Uterus (tissue), 2 donors: Measurements from ENCODE around the gene SPDYE6.

Experiments
- POLR2A ChIP-seq, 2 donors: fragments of 450-650 bp; IDR thresholded peaks; one replicate each; pipeline ENCODE4 v1.6.1; 2016; ENCODE audit warnings: antibody characterized with exemption in 2 of 2, mild to moderate bottlenecking in 1 of 2, moderate library complexity in 1 of 2
- TF ChIP-seq, protein P1 (sequence below), 4 experiments: fragments of 200-600 bp in 2 of 4; fragments of 450-650 bp in 2 of 4; sonication (generic) in 2 of 4; IDR thresholded peaks; one replicate each; pipeline ENCODE4 v1.5.1; 2016 to 2019; ENCODE audit warnings: antibody characterized with exemption in 4 of 4, mild to moderate bottlenecking in 2 of 4, moderate library complexity in 1 of 4

DNA sequence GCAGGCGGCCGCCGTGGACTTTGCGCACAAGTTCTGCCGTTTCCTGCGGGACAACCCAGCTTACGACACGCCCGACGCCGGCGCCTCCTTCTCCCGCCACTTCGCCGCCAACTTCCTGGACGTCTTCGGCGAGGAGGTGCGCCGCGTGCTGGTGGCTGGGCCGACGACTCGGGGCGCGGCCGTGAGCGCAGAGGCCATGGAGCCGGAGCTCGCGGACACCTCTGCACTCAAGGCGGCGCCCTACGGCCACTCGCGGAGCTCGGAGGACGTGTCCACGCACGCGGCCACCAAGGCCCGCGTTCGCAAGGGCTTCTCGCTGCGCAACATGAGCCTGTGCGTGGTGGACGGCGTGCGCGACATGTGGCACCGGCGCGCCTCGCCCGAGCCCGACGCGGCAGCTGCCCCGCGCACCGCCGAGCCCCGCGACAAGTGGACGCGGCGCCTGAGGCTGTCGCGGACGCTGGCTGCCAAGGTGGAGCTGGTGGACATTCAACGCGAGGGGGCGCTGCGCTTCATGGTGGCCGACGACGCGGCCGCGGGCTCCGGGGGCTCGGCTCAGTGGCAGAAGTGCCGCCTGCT, 55.5 kb downstream of the SPDYE6 start:
- TF ChIP-seq POLR2A (IDR thresholded peaks at IDR 0.05): no peak
- TF ChIP-seq, protein P1, sequence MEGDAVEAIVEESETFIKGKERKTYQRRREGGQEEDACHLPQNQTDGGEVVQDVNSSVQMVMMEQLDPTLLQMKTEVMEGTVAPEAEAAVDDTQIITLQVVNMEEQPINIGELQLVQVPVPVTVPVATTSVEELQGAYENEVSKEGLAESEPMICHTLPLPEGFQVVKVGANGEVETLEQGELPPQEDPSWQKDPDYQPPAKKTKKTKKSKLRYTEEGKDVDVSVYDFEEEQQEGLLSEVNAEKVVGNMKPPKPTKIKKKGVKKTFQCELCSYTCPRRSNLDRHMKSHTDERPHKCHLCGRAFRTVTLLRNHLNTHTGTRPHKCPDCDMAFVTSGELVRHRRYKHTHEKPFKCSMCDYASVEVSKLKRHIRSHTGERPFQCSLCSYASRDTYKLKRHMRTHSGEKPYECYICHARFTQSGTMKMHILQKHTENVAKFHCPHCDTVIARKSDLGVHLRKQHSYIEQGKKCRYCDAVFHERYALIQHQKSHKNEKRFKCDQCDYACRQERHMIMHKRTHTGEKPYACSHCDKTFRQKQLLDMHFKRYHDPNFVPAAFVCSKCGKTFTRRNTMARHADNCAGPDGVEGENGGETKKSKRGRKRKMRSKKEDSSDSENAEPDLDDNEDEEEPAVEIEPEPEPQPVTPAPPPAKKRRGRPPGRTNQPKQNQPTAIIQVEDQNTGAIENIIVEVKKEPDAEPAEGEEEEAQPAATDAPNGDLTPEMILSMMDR (IDR thresholded peaks at IDR 0.05): no peak
